ENCODE measurements around the gene DPP7. TPM values are rescaled to one million over a fixed set of nuclear protein-coding genes. Genes with fewer than 3 reads are reported as not detected.

The DPP7 gene
- total RNA-seq, 1 experiment from 2014 or later = 51.6 TPM

GRCh38 chr9:137070201-137070905 is 44.2 kb downstream of the DPP7 start, which contains the start of gene SAPCD2:
Gene SAPCD2 (minus strand): TSS chr9:137070557. CDS start chr9:137070460, 97 bp downstream.
- H3K4me3 Mint-ChIP-seq (ENCODE audit: low read depth, unreplicated experiment) = peak within 1 kb of the TSS; percentile 70
- CTCF ChIA-PET = interaction anchor here (0.6 to 3.0 kb wide), 4 partner anchors 16 to 81 kb away, joined by 3 to 10 read pairs (median 6); partner anchors contain the start of genes MAN1B1 and NPDC1
- H3K4me1 Mint-ChIP-seq (ENCODE audit: low read depth, unreplicated experiment) = peaks cover 16% of the 10 kb centered on the region
- peaks cover 25% of the 10 kb centered on the region for H3K36me3 Mint-ChIP-seq (ENCODE audit: insufficient read depth, unreplicated experiment)
- peak; percentile 83 for DNase-seq
- no peaks in the 10 kb centered on the region for H3K27me3 Mint-ChIP-seq (ENCODE audit: unreplicated experiment)
- intact Hi-C loops (cut with micrococcal nuclease; ENCODE audit: unreplicated experiment) = no loop called here
- TF ChIP-seq, protein P1, sequence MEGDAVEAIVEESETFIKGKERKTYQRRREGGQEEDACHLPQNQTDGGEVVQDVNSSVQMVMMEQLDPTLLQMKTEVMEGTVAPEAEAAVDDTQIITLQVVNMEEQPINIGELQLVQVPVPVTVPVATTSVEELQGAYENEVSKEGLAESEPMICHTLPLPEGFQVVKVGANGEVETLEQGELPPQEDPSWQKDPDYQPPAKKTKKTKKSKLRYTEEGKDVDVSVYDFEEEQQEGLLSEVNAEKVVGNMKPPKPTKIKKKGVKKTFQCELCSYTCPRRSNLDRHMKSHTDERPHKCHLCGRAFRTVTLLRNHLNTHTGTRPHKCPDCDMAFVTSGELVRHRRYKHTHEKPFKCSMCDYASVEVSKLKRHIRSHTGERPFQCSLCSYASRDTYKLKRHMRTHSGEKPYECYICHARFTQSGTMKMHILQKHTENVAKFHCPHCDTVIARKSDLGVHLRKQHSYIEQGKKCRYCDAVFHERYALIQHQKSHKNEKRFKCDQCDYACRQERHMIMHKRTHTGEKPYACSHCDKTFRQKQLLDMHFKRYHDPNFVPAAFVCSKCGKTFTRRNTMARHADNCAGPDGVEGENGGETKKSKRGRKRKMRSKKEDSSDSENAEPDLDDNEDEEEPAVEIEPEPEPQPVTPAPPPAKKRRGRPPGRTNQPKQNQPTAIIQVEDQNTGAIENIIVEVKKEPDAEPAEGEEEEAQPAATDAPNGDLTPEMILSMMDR (IDR thresholded peaks at IDR 0.05; ENCODE audit: unreplicated experiment) = no peak
- no TSS peak for BruUV-seq (replicated peaks)
- peak within 1 kb of the TSS; percentile 44 for H3K27ac Mint-ChIP-seq (ENCODE audit: unreplicated experiment)
- H3K9me3 Mint-ChIP-seq (ENCODE audit: low read depth, unreplicated experiment) = no peaks in the 10 kb centered on the region

GRCh38 chr9:137069508-137070091 is 44.9 kb downstream of the DPP7 start:
- intact Hi-C loops (cut with micrococcal nuclease; ENCODE audit: unreplicated experiment) = no loop called here
- peaks cover 16% of the 10 kb centered on the region for H3K4me1 Mint-ChIP-seq (ENCODE audit: low read depth, unreplicated experiment)
- peaks cover 25% of the 10 kb centered on the region for H3K36me3 Mint-ChIP-seq (ENCODE audit: insufficient read depth, unreplicated experiment)
- TF ChIP-seq, protein P1 (IDR thresholded peaks at IDR 0.05; ENCODE audit: unreplicated experiment) = no peak
- peak overlapping the region; percentile 70 for H3K4me3 Mint-ChIP-seq (ENCODE audit: low read depth, unreplicated experiment)
- CTCF ChIA-PET = interaction anchor here (0.6 to 3.0 kb wide), 4 partner anchors 17 to 81 kb away, joined by 3 to 10 read pairs (median 6); partner anchors contain the start of genes MAN1B1 and NPDC1
- DNase-seq = no peak
- no TSS peak for BruUV-seq (replicated peaks)
- no peak overlapping the region for H3K27ac Mint-ChIP-seq (ENCODE audit: unreplicated experiment)
- no peaks in the 10 kb centered on the region for H3K27me3 Mint-ChIP-seq (ENCODE audit: unreplicated experiment)
- no peaks in the 10 kb centered on the region for H3K9me3 Mint-ChIP-seq (ENCODE audit: low read depth, unreplicated experiment)

DNA sequence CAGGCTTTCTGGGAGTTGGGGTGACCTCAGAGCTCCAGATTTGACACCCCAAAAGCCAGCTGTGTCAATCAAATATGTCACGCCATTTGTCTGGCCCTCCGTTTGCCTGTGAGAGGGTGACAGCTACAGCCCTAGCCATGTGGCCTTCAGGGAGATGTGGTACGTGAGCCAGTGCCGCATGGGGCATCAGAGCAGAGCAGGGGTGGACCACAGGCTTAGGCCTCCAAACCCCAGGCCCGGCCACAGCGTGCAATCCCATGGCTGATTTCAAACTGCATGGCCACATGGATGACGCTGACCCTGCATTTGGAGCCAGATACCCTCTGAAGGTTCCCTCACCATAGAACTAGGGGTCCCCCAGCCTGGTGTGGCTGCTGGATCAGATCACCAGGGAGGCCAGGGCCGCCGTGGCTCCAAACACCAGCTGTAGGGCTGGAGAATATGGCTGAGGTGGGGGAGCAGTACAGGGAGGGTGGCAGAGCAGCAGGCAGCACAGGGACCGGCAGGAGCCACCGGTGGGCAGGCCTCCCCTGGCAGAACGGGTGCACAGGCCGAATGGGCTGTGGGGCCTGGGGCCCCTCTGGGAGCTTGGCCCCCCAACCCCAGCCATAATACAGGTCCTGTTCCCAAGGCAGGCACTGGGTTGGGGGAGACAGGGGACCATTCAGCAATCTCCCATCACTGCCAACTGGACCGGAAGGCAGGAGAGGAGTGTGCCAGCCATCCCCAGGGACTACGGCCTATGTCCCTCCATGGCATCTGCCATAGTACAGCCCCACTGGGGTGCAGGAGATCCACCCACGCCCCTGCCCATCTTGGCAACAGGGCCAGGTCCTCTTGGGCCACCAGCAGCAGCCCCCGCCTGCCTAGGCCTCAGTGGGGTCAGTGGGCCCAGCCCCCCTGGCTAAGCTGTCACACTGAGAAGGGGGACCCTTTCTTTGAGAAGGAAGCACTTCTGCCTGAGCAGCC is 45.7 kb downstream of the DPP7 start:
- H3K36me3 Mint-ChIP-seq (ENCODE audit: insufficient read depth, unreplicated experiment) = peaks cover 25% of the 10 kb centered on the region
- no peak overlapping the region for H3K27ac Mint-ChIP-seq (ENCODE audit: unreplicated experiment)
- H3K9me3 Mint-ChIP-seq (ENCODE audit: low read depth, unreplicated experiment) = no peaks in the 10 kb centered on the region
- peak overlapping the region; percentile 70 for H3K4me3 Mint-ChIP-seq (ENCODE audit: low read depth, unreplicated experiment)
- H3K27me3 Mint-ChIP-seq (ENCODE audit: unreplicated experiment) = no peaks in the 10 kb centered on the region
- intact Hi-C loops (cut with micrococcal nuclease; ENCODE audit: unreplicated experiment) = no loop called here
- H3K4me1 Mint-ChIP-seq (ENCODE audit: low read depth, unreplicated experiment) = peaks cover 16% of the 10 kb centered on the region
- TF ChIP-seq, protein P1 (IDR thresholded peaks at IDR 0.05; ENCODE audit: unreplicated experiment) = no peak
- TSS peak; percentile 22 for BruUV-seq (replicated peaks)
- CTCF ChIA-PET = interaction anchor here (0.8 to 3.0 kb wide), 7 partner anchors 13 to 281 kb away, joined by 3 to 27 read pairs (median 9); partner anchors contain the start of genes MAN1B1 and NPDC1
- DNase-seq = no peak

Measured in Calu3 (cell line).